GM19455 (cell line): ENCODE measurements around the gene CCDC112.
"Not testable (repeated sequence)": the region's sequence is repeated elsewhere in the genome, so short reads cannot be mapped to it uniquely, and the experiment has no call there.

Experiments
- ATAC-seq: cut with Tn5 transposase; IDR thresholded peaks from one replicate; pipeline ENCODE4 v1.9.1; 2021; ENCODE audit not compliant: unreplicated experiment

CCDC112 gene

GRCh38 chr5:115296124-115297022 is at the start of gene CCDC112:
CCDC112 (minus strand) TSS chr5:115296654; CDS start chr5:115296543, 111 bp downstream.
- peak; percentile 89 for ATAC-seq

DNA sequence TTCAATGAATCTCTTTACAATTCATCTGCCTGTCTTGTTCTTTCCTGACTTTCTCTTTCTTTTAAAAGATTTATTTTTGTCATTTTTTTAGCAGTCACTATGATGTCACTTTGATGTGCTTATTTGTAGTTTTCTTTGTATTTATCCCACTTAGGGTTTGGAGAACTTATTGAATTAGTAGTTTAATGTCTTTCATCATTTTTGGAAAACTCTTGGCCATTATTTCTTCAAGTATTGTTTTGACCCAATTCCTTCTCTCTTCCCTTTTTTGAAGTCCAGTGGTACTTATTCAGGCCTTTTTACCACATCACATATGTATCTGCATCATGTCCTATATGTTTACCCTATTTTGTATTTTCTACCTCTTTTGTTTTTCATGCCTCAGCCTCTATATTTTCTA is 48.9 kb upstream of the CCDC112 start:
- no peak for ATAC-seq

DNA sequence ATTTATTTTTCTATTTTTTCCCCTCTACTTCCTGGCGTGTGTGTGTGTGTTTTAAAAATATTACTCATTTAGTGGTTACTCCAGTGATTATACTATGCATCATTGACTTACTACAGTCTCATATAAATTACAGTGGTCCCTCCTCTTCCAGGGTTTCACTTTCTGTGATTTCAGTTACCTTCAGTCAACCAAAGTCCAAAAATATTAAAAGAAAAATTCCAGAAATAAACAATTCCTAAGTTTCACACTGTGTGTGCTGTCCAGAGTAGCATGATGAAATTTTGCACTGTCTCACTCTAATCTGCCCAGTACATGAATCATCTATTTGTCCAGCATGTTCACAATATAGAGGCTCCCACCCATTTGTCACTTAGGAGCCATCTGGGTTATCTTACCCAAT is 47.4 kb upstream of the CCDC112 start:
- no peak for ATAC-seq

GRCh38 chr5:115342590-115343377 is 46.3 kb upstream of the CCDC112 start:
- ATAC-seq, result no peak

DNA sequence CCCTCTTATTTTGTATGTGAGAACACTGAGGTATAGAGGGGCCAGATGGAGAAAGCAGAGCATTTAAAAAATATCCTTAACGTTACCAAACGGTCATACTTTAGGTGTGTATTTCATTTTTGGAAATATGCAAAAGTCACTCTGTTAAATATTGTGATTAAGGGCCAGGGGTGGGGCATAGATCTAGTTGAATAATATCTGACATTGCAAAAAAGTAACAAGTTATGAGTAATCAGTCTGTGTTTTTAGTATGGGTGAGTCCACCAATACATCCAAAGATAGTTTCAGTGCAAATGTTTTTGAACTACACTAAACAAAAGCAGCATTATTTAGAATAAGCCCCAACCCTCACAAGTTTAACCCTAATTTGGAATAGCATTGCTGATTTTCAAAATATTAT is 45.3 kb upstream of the CCDC112 start:
- no peak for ATAC-seq

DNA sequence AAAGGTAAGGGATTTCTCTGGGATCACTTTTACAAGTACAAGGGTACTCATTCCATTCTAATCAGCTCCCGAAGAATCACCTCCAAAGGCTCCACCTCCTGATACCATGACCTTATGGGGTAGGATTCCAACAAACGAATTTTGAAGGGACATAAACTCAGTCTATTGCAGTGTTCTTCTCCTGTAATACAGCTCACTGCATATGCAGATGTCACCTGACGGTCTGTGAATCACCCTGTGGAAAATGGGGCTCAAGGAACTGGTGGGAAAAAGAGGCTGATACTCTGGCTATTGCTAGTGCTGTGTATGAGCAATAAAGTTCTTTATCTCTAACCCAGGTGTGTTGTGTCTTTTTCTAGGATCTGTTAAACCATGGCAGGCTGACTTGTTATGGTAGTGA is 42.4 kb upstream of the CCDC112 start:
- ATAC-seq, result no peak

GRCh38 chr5:115337882-115338281 is 41.4 kb upstream of the CCDC112 start:
- ATAC-seq, result no peak

DNA sequence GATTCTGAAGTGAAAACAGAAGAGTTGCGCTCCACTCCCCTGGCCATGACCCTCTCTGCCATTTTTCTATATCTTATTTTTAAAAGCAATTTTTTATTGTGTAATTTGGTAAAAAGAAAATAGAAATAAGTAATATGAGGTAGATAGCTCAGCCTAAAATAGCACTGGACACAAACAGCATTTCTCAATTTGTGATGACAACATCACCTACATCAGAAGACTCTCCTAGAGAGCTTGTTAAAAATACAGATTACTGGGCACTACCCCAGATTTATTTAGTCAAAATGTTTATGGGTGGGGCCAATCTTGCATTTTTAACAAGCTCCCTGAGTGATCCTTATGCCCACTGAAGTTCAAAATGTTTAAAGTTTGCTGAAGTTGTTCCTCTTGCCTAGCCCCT is 40.5 kb upstream of the CCDC112 start:
- no peak for ATAC-seq

DNA sequence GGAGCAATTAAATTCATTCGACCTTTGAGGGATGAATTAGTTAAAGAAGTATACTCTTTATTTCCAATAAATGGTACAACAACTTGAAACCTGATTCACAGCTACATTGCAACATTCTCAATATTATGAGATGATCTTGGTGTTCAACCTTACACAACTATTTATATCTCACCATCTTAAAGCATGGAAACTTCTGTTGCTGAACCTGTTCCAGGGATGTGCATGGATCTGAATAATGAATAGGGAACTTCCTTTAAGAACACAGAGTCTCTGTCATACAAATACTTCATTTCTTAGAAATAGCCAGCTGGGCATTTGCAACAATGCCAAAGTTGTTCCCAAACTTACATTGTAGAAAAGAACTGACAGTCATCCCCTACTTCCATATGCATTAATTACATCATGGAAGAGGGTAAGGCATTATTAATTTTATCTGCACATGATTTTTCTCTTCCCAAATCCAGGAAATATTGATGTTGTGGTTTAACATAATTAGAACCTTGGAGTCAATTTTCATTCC is 39.8 kb upstream of the CCDC112 start:
- no peak for ATAC-seq

DNA sequence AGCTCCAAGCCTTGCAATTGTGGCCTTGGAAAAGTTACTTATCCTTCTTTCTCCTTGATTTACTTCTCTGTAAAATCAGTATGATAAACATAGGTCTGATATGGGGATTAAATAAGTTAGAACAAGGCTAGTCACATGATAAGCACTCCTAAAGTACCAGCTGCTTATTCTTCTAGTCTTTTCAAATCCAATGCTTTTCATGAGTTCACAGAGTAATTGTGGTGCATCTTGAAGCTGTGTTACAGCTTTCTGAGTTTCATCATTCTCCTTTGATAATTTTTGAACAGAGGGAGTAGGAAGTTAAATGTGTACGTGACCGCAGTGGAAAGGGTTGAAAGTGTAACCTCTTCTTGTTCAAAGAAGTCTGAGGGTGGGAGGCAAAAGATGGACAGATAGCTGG is 38.8 kb upstream of the CCDC112 start:
- ATAC-seq, result no peak

DNA sequence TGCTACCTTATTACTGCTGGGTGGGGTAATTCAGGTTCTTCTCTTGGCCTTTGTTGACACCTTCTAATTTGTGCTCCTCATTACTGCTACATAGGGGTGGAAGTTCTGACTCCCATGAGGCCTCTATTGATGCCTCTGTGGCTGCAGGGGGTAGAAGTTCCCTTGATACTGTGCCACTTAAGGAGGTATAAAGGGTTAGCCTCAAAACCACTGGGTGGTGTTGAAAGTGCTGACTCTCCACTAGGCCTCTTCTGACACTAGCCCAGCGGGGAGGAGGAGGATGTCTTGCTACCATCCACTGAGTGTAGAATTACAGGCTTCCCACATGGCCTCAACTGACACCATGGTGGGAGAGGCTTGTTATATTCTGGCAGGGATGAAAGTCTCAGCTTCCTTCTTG is 36.7 kb upstream of the CCDC112 start:
- no peak for ATAC-seq

GRCh38 chr5:115330830-115331229 is 34.4 kb upstream of the CCDC112 start:
- no peak for ATAC-seq

GRCh38 chr5:115329475-115329874 is 33.0 kb upstream of the CCDC112 start:
- no peak for ATAC-seq

GRCh38 chr5:115328617-115329274 is 32.3 kb upstream of the CCDC112 start:
- ATAC-seq, result not testable (repeated sequence)

DNA sequence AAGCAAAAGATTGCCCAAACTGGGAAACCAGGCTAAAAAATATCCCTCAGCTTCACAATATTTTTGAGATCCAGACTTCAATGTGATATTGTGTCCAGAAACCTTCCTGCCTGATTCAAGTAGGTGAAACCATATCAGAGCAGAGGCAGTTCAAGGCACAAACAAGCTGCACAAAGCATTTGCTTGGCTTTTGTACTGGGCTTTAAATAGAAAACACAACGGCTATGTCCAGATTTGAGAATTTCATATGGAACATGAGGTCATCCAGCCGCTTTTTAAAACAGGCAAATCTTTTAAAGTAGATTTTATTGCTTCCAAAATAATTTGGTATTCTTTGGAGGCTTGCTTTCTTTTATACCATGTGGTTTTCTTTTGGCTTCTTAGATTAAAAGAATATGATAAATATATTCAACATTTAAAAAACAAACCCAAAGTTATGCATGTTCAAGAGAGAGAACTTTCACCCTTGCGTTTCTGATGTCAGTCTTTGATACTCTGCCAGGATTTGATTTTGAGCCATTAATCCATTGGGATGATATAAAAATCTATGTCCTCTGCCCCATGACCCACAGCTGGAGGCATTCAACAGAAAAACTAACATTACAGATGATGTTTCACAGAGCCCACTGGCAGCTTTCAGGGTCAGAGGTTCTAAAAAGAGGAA is 29.0 kb upstream of the CCDC112 start:
- ATAC-seq, result no peak

DNA sequence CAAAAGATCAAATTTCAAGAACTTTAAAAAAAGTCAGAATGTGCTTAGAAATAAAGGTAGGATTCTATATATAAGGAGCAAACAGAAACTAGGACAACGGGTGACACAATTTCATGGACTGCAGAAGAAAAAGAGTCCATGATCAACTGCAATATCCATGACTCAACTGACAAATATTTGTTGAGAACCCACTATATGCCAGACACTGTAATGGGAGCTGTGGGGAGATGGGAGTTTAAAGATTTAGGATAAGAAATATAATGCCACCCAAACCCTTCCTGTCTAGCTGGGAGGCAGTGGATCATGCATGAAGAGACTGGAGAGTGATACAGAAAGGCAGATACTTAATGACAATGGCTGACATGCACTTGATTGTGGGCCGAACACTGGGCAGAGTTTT is 27.6 kb upstream of the CCDC112 start:
- no peak for ATAC-seq

- no peak for ATAC-seq
Observed at GRCh38 chr5:115322729-115323128, 26.3 kb upstream of the CCDC112 start.

DNA sequence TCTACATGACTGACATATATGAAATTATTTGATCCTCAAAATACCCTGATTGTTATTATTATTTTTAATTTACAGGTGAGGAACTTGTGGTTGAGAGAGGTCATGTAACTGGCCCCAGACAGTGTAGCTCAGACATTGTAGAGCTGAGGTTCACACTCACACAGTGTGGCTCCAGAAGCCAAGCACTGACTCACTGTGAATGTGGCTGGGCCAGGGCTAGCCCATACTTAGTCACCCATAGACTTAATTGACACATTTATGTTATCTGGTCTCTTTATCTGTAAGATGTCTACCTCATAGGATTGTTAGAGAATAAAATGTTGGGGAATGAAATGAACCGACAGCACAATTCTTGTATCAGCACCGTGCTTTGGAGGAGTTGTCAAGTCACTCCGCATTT is 24.9 kb upstream of the CCDC112 start:
- ATAC-seq, result no peak

- no peak for ATAC-seq
Observed at GRCh38 chr5:115320515-115320914, 24.1 kb upstream of the CCDC112 start.

GRCh38 chr5:115320006-115320405 is 23.6 kb upstream of the CCDC112 start:
- ATAC-seq, result no peak

- no peak for ATAC-seq
Observed at GRCh38 chr5:115319007-115319406, 22.6 kb upstream of the CCDC112 start.
